Stimulated activated CD4-positive, alpha-beta T cell treated with anti-CD3 and anti-CD28 coated beads, Interleukin-12 subunit alpha, Interleukin-12 subunit beta, amount 100 ng/mL, for 24 hours (primary cell): ENCODE measurements around the gene ADAM19.

Source experiments
- DNase-seq, 2 experiments: peaks; one replicate each; pipeline ENCODE4 v3.0.0-alpha.2; 2020; ENCODE audit warnings: low read depth in 2 of 2

ADAM19 gene, protein sequence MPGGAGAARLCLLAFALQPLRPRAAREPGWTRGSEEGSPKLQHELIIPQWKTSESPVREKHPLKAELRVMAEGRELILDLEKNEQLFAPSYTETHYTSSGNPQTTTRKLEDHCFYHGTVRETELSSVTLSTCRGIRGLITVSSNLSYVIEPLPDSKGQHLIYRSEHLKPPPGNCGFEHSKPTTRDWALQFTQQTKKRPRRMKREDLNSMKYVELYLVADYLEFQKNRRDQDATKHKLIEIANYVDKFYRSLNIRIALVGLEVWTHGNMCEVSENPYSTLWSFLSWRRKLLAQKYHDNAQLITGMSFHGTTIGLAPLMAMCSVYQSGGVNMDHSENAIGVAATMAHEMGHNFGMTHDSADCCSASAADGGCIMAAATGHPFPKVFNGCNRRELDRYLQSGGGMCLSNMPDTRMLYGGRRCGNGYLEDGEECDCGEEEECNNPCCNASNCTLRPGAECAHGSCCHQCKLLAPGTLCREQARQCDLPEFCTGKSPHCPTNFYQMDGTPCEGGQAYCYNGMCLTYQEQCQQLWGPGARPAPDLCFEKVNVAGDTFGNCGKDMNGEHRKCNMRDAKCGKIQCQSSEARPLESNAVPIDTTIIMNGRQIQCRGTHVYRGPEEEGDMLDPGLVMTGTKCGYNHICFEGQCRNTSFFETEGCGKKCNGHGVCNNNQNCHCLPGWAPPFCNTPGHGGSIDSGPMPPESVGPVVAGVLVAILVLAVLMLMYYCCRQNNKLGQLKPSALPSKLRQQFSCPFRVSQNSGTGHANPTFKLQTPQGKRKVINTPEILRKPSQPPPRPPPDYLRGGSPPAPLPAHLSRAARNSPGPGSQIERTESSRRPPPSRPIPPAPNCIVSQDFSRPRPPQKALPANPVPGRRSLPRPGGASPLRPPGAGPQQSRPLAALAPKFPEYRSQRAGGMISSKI

DNA sequence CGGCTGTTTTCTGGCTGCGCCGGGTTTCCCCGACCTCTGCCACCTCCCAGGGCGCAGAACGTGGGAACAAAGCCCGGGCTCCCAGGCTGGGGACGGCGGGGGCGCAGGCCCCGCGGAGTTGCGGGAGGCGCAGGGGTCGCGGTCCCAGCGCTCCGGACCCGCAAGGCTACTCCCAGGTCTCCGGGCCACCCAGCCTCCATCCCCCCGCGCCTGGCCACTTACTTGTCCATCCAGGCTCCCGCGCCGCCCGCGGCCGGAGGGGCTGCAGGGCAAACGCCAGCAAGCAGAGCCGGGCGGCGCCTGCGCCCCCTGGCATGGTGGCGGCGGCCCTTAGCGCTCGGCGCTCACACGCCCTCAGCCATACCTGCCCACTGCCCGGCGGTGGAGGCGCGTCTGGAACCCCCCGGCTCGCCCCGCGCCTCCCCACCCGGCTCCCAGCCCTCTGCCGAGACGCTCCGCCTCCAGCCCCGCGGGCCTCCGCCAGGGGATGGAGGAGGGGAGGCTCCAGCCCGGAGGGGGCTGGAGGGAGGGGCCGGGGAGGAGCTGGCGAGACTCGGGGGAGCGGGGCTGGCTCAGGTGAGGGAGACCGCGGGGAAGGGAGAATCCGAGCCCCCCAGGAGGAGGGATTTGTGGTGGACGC is at the start of gene ADAM19:
ADAM19 (minus strand) TSS at position 395 of the 640 bp plus-strand sequence; CDS start at position 316, 79 bp downstream.
- DNase-seq, result peak; percentile 34 to 44

DNA sequence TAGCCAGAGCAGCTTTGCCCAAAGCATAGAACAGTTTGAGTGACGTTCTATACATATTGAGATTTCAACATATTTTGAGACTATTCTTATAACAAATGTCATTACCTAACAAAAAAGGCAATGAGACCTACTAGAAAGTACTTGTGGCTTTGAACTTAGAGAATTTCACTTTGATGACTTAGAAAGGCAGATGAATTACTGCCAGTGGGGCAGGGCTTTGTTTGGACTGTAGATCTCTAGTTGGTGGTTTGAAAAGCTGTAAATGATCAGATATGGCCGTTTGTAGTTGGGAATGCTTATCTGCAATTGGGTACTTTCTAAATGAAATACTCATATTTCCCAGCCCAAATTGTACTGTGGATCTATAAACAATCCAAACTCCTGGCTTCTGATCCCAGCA is 48.6 kb upstream of the ADAM19 start:
- DNase-seq, result no peak

DNA sequence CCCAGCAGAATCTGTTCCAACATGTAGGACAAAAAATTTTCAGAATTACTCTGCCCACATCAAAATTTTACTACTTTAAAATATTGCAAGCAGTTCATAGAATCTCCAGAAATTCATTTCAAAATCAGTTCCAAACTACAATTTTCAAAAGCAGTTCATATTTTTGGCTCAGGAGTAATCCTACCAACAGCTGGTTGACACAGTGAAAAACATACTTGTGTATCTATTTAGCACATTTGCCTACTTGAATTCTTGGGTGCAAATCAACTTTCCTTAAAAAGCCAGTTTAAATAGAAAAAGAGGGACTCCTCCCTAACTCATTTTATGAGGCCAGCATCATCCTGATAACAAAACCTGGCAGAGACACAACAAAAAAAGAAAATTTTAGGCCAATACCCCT is 45.2 kb upstream of the ADAM19 start:
- DNase-seq, result no peak

DNA sequence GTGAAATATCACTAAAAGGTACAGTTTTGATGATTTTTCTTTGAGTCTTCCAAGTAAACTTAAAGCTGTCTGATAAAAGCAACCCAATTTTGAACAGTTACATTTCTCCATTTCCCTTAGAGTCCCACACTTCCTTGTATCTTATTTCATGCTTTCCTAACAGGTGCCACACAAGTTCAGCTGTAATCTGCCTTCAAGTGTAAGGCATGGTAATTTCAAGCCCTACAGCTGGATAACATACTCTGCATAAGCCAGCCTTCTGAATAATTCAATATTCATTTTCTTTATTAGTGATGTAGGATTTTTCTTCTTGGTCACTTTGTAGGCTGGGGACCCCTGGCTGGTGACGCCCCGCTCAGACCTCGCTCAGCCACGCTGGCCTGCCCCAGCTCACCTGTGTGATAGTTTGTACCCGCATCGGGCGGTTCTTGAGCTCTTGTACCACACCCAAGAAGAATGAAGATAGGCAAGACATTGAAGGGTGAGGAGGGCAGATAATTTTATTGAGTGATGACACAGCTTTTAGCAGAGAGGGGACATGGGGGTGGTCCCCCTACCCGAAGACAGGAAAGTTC is 42.7 kb upstream of the ADAM19 start:
- no peak for DNase-seq

DNA sequence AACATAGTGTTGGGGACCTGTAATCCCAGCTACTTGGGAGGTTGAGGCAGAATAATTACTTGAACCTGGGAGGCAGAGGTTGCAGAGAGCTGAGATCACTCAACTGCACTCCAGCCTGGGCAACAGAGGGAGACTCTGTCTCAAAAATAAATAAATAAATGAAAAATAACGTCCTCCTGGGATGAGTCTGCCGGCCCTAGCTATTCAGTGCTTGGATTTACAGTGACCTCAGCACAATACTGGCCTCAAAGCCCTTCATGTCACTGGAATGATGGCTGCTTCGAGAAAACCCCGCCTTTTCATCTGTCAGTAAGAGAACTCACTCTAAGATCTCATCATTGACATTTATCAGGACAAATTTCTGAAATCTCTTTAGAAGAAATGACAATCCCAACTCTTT is 41.2 kb upstream of the ADAM19 start:
- DNase-seq, result no peak

DNA sequence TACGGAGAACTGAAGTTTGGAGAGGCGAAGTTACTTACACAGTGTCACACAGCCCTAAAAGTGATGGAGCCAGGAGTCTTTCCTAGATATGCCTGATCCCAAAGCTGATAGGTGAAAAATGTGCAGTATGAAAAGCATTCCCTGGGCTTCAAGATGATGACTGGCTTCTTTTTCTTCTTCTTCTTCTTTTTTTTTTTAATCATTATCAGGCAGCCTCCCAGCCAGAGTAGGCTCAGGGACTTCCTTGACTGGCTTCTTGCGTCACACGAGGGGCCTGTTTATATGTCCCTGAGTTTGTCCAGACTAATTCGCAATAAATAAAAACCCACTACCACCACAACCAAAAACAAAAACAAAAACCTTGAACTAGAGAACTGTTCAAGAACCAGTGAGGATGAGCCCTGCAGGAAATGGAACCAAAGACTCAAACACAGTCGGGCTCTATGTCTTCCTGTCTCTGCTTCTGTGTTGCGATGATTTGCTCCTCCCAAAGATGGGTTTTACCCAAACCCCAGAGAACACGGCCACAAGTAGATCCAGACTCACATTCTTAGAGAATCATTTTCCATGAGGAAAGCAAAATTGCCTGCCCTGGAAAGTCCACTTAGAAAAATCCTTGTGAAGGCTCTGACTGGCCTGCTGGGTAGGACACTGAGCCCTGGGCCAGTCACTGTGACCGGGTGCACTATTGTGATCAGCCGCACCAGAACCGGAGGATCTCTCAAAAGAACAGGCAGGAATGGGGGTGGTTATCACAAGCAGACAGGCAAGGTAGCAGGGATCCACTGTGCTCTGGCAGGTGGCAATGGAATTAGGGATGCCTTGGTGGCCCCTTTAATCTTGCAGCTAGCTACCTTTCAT is 38.0 kb upstream of the ADAM19 start:
- no peak for DNase-seq

DNA sequence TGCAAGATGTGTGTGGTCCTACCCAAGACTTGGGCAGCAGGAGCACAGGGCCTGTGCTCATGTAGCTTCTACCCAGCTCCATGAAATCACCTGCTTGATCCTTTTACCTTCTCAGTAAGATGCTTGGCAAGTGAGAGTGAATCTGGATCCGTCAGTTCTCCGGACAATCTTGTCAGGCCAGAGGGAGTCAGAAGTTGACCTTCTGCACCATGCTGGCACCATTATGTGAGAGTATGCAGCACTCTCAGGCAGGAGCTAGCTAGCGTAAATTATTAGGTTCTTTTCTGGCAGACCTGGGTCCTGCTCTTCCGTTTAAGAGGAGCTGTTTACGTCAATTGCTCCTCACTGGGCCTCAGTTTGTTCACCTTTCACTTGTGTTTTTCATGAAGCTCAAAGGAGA is 37.0 kb upstream of the ADAM19 start:
- no peak for DNase-seq

DNA sequence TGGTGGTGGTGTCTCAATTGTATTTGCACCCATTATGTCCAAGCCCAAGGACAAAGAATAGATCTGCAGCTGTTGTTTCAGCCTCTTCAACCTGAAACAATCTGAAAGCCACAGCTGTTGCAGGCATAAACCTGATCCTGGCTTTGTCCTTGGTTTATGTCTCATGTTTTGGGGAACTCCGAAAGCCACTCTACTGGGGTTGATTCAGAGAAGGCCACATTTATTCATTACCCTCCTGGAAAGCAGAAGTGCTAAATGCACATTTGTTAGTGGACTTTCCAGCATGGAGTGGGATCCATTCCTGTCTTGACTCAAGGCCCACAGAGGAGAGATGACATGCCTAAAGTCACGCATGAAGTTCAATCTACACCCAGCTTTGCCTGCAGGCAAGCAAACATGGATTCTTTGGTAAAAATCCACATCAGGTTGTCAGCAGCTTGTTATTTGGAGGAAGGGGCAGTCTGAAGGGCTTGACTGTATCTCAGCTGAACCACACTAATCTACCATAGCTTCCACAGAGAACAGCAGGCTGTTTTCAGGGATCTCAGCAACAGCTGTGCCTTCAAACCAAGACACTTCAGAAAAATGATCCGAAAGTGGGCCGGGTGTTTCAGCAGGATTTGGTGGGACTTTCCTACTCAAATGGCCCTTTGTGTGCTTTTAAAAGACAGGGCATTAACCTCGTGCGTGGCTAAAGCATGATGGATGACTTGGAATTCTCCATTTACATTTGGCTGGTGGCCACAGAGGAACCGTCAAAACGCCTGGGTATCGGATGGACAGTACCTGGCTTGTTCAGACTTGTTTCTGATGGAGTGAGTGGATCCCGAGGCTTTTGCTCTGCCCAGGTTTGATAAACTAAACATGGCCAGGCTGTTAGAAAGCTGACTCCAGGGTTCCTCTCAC is 36.2 kb upstream of the ADAM19 start:
- no peak for DNase-seq

DNA sequence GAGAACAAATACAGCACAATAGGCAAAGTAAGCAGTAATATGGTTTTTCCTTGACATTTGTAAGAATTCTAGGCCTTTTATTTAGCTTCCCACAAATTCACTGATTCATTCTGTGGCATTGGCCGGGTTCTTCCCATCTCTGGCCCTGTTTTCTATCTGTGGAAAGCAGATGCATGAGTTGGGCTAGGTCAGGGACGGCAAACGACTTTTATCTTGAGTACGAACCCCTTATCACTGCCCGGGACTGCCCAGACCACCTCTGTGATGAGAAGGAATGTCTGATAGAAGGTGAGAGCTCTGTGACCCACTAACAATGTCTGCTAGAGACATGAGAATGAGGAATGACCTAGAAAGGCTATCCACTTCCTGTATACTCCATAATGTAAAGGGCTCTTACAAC is 35.4 kb upstream of the ADAM19 start:
- no peak for DNase-seq

DNA sequence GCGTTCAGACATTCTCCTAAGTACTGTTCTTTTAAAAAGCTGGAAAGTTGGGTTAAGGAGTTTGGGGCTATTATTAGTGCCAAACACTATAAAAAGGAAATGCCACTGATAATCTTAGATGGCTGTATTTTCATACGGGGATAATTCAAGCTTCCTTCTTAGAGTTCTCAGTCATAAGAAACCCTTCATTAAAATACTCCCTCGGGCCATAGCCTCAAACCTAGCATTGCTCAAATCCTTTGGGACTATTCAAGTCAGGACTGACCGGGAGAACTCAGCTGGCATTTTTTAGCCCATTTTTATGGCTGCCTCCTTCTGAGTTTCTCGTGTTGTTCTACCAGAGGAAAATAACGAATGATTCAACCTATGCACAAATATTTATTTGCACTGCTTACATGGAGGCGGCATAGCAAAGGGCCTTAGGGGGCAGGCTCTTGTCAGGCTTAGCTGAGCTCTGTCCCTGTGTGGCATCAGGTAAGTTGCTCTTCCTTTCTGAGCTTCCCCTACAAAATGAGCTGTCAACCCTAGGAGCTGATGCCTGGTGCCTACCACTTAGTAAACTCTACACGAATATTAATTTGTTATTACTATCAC is 33.5 kb upstream of the ADAM19 start:
- DNase-seq, result no peak

DNA sequence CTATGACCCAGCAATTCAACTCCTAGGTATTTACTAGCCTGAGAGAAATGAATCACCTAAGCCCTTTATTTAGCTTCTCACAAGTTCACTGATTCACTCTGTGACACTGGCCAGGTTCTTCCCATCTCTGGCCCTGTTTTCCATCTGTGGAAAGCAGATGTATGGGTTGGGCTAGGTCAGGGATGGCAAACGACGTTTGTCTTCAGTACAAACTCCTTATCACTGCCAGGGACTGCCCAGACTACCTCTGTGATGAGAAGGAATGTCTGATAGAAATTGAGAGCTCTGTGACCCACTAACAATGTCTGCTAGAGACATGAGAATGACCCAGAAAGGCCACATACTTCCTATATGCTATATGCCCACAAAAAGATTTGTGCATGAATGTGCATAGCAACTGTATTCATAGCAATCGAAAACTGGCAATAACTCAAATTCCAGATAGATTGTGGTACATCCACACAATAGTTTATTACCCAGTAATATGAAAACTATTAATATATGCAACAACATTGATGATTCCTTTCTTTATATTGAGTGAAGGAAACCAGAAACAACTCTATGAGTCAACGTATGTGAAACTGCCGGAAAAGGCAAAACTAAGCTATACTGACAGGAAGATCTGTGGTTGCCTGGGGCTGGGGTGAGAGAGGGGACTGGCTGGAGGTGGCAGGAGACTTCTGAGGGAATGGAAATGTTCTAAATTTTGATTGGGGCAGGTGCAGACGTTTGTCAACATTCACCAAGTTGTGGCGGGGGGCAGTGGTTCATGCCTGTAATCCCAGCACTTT is 32.0 kb upstream of the ADAM19 start:
- peak in 1 of 2 experiments; percentile 55 for DNase-seq

DNA sequence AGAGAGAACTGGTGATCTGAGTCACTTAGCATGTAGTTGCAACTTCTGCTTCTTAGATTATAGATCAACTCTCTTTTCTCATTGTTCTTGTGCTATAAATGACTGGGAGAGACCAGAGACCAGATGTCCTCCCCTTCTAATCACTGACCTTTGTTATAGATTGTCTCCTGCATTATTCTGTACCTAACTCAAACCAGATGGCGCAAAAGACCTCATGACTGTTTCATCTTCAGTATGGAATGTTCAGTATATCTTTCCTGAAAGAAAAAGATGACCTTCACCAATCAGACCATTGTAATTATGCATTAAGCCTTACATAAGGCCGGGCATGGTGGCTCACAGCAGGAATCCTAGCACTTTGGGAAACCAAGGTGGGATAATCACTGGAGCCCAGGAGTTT is 30.5 kb upstream of the ADAM19 start:
- DNase-seq, result no peak

DNA sequence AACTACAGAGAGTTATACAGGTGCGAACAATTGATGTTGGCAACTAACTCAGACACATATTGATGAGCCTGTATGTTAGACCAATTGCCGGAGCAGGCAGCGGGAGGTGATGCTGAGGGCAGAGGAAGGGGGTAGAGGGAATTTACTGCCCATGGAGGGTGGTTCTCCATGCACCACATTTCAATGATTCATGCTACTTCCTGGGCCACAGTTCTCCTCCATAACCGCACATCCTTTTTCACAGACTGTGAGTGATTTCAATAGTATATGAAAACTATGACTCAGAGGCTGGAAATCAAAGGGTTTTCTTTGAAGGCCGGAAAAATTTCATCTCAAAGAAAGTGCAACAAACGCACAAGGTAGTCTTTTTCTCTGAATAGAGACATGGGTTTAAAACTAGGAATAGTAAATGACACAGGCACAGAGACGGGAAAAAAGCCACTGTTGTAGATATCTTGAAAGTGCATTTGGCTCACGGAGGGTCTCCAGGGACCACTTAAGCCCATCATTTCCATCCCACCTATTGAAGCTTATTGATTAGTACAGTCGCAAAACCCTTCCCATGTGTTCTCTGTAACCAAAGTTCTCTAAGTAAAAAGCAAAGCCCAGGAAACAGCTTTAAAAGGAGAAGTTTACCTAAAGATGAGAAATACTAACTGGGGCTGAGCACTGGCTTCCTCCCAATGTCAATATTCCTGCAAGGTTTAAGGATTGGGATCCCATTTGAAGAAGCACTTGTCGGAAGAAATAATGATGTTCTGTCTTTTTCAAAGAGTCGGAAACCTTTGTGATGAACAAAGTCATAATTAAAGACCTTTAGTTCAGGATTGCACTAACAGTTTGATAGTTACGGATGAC is 28.0 kb upstream of the ADAM19 start:
- peak; percentile 37 to 46 for DNase-seq

DNA sequence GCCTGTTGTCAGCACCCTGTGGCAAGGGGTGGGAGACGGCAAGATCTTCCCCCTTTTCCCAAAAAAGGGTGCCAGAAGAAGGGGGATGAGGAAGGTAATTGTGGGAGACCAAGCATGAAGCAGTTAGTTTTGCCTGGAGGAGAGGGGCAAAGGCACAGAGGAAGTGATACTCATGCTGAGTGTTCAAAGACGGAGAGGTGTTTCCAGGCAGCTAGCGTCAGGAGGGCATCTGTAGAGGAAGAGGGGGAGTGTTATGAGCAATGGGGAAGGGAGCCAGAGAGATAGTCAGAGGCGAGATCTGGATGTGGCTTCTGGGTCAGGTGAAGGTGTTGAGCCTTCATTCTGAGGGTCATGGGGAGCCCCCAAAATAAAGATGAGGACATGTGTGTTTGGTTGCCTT is 26.9 kb upstream of the ADAM19 start:
- DNase-seq, result no peak

DNA sequence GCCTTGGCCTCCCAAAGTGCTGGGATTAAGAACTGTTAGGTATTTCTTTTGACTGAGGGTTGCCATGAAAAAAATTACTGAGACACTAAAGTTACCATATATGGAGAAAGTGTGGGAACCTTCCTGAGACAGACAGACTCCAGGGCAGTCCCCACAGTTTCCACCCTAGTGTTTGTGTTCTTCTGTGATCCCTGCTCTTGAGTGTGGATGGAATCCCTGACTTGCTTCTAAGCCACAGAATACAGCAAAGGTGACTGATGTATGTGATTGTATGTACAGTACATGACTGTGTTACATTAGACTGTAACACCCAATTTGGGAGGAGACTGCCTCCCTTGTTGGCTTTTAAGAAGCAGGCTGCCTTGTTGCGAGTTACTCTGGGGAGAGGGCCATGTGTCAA is 24.7 kb upstream of the ADAM19 start:
- no peak for DNase-seq

DNA sequence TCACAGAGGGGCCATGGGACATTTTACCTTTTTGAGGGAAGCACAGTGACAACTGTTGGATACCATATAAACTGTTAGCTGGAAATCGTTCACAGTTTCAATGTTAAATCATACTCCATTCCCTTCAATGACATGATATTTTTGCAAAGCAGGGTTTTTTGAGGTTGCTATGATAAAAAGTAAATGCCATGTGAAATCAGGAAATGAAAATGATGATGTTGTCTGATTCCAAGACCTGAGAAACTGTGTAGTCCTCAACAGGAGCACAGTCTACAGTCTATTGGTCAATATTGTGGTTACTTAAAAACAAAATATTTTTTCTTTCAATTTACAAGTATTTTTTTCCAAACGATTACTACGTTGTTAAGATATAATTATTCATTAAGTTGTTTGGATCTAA is 24.0 kb upstream of the ADAM19 start:
- DNase-seq, result no peak

DNA sequence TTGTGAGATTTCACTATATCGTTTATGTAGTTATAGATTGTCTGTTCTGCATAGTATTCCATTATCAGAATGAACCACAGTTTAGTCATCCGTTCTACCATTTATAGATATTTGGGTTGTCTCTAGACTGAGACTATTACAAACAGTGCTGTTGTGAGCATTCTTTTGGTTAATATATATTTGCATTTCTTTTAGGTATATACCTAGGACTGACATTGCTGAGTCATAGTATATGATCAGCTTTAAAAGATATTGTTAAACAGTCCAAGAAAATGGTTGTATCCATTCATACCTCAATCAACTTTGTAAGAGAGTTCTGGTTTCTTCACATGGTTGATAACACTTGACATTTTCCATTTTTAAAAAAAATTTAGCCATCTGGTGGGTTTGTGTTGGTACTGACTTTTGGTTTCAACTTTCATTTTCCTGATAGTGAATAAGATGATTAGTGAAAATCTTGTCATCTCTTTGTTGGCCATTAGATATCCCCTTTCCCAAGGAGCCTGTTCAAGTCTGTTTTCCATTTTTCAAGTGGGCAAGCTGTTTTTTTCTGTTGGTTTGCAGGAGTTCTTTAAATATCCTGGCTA is 22.9 kb upstream of the ADAM19 start:
- no peak for DNase-seq
